Measurements from ENCODE around the gene PREB.

The PREB gene

GRCh38 chr2:27162151-27163121, 28.0 kb upstream of the PREB start:
- Mint-ChIP-seq H3K27ac (no peak overlapping the region), H3K9me3 (no peaks in the 10 kb centered on the region), H3K4me1 (ENCODE audit: low read depth) (peaks cover 4% of the 10 kb centered on the region), H3K27me3 (no peaks in the 10 kb centered on the region), H3K4me3 (no peak overlapping the region), H3K36me3 (ENCODE audit: low read depth) (no peaks in the 10 kb centered on the region)

- no peaks in the 10 kb centered on the region for H3K27me3 Mint-ChIP-seq
- no peak overlapping the region for H3K27ac Mint-ChIP-seq
- no peaks in the 10 kb centered on the region for H3K9me3 Mint-ChIP-seq
- H3K4me3 Mint-ChIP-seq, result no peak overlapping the region
- H3K36me3 Mint-ChIP-seq (ENCODE audit: low read depth), result no peaks in the 10 kb centered on the region
- H3K4me1 Mint-ChIP-seq (ENCODE audit: low read depth), result peaks cover 4% of the 10 kb centered on the region
These were observed 25.8 kb upstream of the PREB start for GRCh38 chr2:27160191-27160590.

GRCh38 chr2:27159271-27159670, 24.8 kb upstream of the PREB start:
- H3K27me3 Mint-ChIP-seq, result no peaks in the 10 kb centered on the region
- no peaks in the 10 kb centered on the region for H3K9me3 Mint-ChIP-seq
- no peaks in the 10 kb centered on the region for H3K36me3 Mint-ChIP-seq (ENCODE audit: low read depth)
- no peaks in the 10 kb centered on the region for H3K4me1 Mint-ChIP-seq (ENCODE audit: low read depth)
- H3K4me3 Mint-ChIP-seq, result no peak overlapping the region
- H3K27ac Mint-ChIP-seq, result no peak overlapping the region

- Mint-ChIP-seq H3K27ac (no peak overlapping the region), H3K36me3 (ENCODE audit: low read depth) (no peaks in the 10 kb centered on the region), H3K4me1 (ENCODE audit: low read depth) (no peaks in the 10 kb centered on the region), H3K9me3 (no peaks in the 10 kb centered on the region), H3K27me3 (no peaks in the 10 kb centered on the region), H3K4me3 (no peak overlapping the region)
These were observed 24.0 kb upstream of the PREB start for GRCh38 chr2:27158468-27158867.

GRCh38 chr2:27155069-27155520, 20.7 kb upstream of the PREB start:
- H3K27ac Mint-ChIP-seq, result no peak overlapping the region
- no peak overlapping the region for H3K4me3 Mint-ChIP-seq
- H3K27me3 Mint-ChIP-seq, result no peaks in the 10 kb centered on the region
- no peaks in the 10 kb centered on the region for H3K36me3 Mint-ChIP-seq (ENCODE audit: low read depth)
- no peaks in the 10 kb centered on the region for H3K4me1 Mint-ChIP-seq (ENCODE audit: low read depth)
- H3K9me3 Mint-ChIP-seq, result no peaks in the 10 kb centered on the region

- H3K4me1 Mint-ChIP-seq (ENCODE audit: low read depth), result no peaks in the 10 kb centered on the region
- no peak overlapping the region for H3K27ac Mint-ChIP-seq
- H3K36me3 Mint-ChIP-seq (ENCODE audit: low read depth), result no peaks in the 10 kb centered on the region
- no peaks in the 10 kb centered on the region for H3K9me3 Mint-ChIP-seq
- no peaks in the 10 kb centered on the region for H3K27me3 Mint-ChIP-seq
- no peak overlapping the region for H3K4me3 Mint-ChIP-seq
These were observed 20.1 kb upstream of the PREB start for GRCh38 chr2:27154488-27154887.

GRCh38 chr2:27152796-27153464, 18.5 kb upstream of the PREB start:
- Mint-ChIP-seq H3K36me3 (ENCODE audit: low read depth) (no peaks in the 10 kb centered on the region), H3K27ac (no peak overlapping the region), H3K4me3 (no peak overlapping the region), H3K4me1 (ENCODE audit: low read depth) (no peaks in the 10 kb centered on the region), H3K27me3 (peaks cover 4% of the 10 kb centered on the region), H3K9me3 (no peaks in the 10 kb centered on the region)

- no peaks in the 10 kb centered on the region for H3K9me3 Mint-ChIP-seq
- no peaks in the 10 kb centered on the region for H3K4me1 Mint-ChIP-seq (ENCODE audit: low read depth)
- no peak overlapping the region for H3K27ac Mint-ChIP-seq
- H3K36me3 Mint-ChIP-seq (ENCODE audit: low read depth), result no peaks in the 10 kb centered on the region
- no peak overlapping the region for H3K4me3 Mint-ChIP-seq
- peaks cover 4% of the 10 kb centered on the region for H3K27me3 Mint-ChIP-seq
These were observed 17.8 kb upstream of the PREB start for GRCh38 chr2:27152102-27152795.

GRCh38 chr2:27150639-27151230, 16.3 kb upstream of the PREB start:
- Mint-ChIP-seq H3K4me1 (ENCODE audit: low read depth) (no peaks in the 10 kb centered on the region), H3K4me3 (no peak overlapping the region), H3K36me3 (ENCODE audit: low read depth) (no peaks in the 10 kb centered on the region), H3K27ac (no peak overlapping the region), H3K9me3 (no peaks in the 10 kb centered on the region), H3K27me3 (peaks cover 4% of the 10 kb centered on the region)

- no peaks in the 10 kb centered on the region for H3K9me3 Mint-ChIP-seq
- H3K27me3 Mint-ChIP-seq, result peaks cover 4% of the 10 kb centered on the region
- H3K36me3 Mint-ChIP-seq (ENCODE audit: low read depth), result no peaks in the 10 kb centered on the region
- no peaks in the 10 kb centered on the region for H3K4me1 Mint-ChIP-seq (ENCODE audit: low read depth)
- H3K27ac Mint-ChIP-seq, result no peak overlapping the region
- H3K4me3 Mint-ChIP-seq, result no peak overlapping the region
These were observed 15.4 kb upstream of the PREB start for GRCh38 chr2:27149570-27150405.

GRCh38 chr2:27148801-27149439, 14.5 kb upstream of the PREB start, which contains the start of gene TCF23:
TCF23 (plus strand) TSS chr2:27149004; CDS start chr2:27149134, 130 bp downstream.
- Mint-ChIP-seq H3K36me3 (ENCODE audit: low read depth) (no peaks in the 10 kb centered on the region), H3K4me3 (no peak within 1 kb of the TSS), H3K9me3 (no peaks in the 10 kb centered on the region), H3K27me3 (peaks cover 4% of the 10 kb centered on the region), H3K27ac (no peak within 1 kb of the TSS), H3K4me1 (ENCODE audit: low read depth) (no peaks in the 10 kb centered on the region)

GRCh38 chr2:27147935-27148334, 13.5 kb upstream of the PREB start:
- Mint-ChIP-seq H3K27ac (no peak overlapping the region), H3K9me3 (no peaks in the 10 kb centered on the region), H3K4me1 (ENCODE audit: low read depth) (no peaks in the 10 kb centered on the region), H3K36me3 (ENCODE audit: low read depth) (no peaks in the 10 kb centered on the region), H3K4me3 (no peak overlapping the region), H3K27me3 (peaks cover 11% of the 10 kb centered on the region)

GRCh38 chr2:27145682-27146081, 11.2 kb upstream of the PREB start:
- Mint-ChIP-seq H3K4me3 (no peak overlapping the region), H3K27me3 (peaks cover 11% of the 10 kb centered on the region), H3K4me1 (ENCODE audit: low read depth) (no peaks in the 10 kb centered on the region), H3K27ac (no peak overlapping the region), H3K36me3 (ENCODE audit: low read depth) (no peaks in the 10 kb centered on the region), H3K9me3 (no peaks in the 10 kb centered on the region)
